Glomerular visceral epithelial cell (primary cell): ENCODE data around the gene SCARF2.
"Not testable (repeated sequence)": the region's sequence is repeated elsewhere in the genome, so short reads cannot be mapped to it uniquely, and the experiment has no call there.

Experiments
- DNase-seq: peaks from one replicate; pipeline ENCODE4 v3.0.0-alpha.2; 2016; ENCODE audit errors: extremely low spot score

Gene SCARF2

GRCh38 chr22:20427104-20427944, 10.3 kb downstream of the SCARF2 start:
- no peak for DNase-seq

- no peak for DNase-seq
Measured at GRCh38 chr22:20426259-20426615, 11.4 kb downstream of the SCARF2 start.

GRCh38 chr22:20425566-20426258, 11.9 kb downstream of the SCARF2 start:
- no peak for DNase-seq

- DNase-seq, result no peak
Measured at GRCh38 chr22:20424932-20425565, 12.6 kb downstream of the SCARF2 start.

- DNase-seq, result no peak
Measured at GRCh38 chr22:20424568-20424931, 13.1 kb downstream of the SCARF2 start.

- DNase-seq, result no peak
Measured at GRCh38 chr22:20423906-20424551, 13.6 kb downstream of the SCARF2 start.

- no peak for DNase-seq
Measured at GRCh38 chr22:20423008-20423905, 14.4 kb downstream of the SCARF2 start.

- no peak for DNase-seq
Measured at GRCh38 chr22:20422271-20423007, 15.2 kb downstream of the SCARF2 start.

GRCh38 chr22:20421507-20421874, 16.1 kb downstream of the SCARF2 start:
- DNase-seq, result no peak

GRCh38 chr22:20420157-20420842, 17.3 kb downstream of the SCARF2 start:
- DNase-seq, result no peak

GRCh38 chr22:20419664-20419951, 18.0 kb downstream of the SCARF2 start:
- DNase-seq, result no peak

GRCh38 chr22:20418211-20418788, 19.3 kb downstream of the SCARF2 start:
- DNase-seq, result peak; percentile 84

GRCh38 chr22:20415699-20416098, 21.9 kb downstream of the SCARF2 start:
- DNase-seq, result not testable (repeated sequence)

GRCh38 chr22:20415241-20415640, 22.4 kb downstream of the SCARF2 start:
- not testable (repeated sequence) for DNase-seq

GRCh38 chr22:20414450-20414849, 23.2 kb downstream of the SCARF2 start:
- no peak for DNase-seq

- DNase-seq, result no peak
Measured at GRCh38 chr22:20414059-20414440, 23.6 kb downstream of the SCARF2 start.

GRCh38 chr22:20413217-20414058, 24.2 kb downstream of the SCARF2 start:
- no peak for DNase-seq

GRCh38 chr22:20412474-20413216, 25.0 kb downstream of the SCARF2 start:
- DNase-seq, result no peak
